Measurements from ENCODE around the gene CCDC40. TPM values are rescaled to one million over a fixed set of nuclear protein-coding genes. Genes with fewer than 3 reads are reported as not detected.

CCDC40 gene
- total and polyA plus RNA-seq, 2 of the 13 experiments (the other 11 are each of a cell fraction or from before 2014, with no cell fraction given), result 4.1 to 5.5 TPM

DNA sequence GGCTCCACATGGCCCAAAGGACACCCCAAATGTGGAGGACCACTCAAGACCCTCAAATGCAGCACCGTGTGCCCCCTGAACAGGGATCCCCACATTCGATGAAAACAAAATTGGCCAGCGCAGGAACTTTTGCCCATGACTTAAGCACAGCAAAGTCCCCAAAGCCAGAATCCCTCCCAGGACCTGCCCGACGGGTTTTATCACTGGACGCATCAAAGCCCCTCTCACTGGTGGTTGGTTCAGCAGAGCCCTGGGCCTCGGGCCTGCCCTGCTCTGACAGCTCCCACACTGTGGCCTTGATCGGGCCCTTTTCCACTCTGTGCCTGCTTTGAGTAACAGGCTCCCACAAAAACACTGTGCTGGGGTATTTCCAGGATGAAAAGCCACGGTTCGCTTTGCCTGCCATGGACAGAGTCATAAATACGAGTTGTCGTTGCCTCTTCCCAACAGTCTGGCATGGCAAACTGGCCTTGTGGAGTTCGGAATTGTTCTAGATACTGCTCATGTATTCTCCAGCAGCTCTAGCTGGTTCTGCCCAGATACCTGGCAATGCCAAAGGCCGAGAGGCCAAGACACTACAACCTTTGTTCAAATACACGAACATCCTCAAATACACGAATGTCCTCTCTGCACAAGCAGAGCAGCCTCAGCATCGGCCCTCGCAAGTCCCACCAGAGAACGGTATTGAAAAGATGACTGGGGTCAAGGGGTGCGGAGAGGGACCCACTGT, 47.2 kb upstream of the CCDC40 start (continued):
- TF ChIP-seq, protein P1, sequence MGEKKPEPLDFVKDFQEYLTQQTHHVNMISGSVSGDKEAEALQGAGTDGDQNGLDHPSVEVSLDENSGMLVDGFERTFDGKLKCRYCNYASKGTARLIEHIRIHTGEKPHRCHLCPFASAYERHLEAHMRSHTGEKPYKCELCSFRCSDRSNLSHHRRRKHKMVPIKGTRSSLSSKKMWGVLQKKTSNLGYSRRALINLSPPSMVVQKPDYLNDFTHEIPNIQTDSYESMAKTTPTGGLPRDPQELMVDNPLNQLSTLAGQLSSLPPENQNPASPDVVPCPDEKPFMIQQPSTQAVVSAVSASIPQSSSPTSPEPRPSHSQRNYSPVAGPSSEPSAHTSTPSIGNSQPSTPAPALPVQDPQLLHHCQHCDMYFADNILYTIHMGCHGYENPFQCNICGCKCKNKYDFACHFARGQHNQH (CRISPR knock-in tag; IDR thresholded peaks at IDR 0.05), result no peak
- TF ChIP-seq, protein P2, sequence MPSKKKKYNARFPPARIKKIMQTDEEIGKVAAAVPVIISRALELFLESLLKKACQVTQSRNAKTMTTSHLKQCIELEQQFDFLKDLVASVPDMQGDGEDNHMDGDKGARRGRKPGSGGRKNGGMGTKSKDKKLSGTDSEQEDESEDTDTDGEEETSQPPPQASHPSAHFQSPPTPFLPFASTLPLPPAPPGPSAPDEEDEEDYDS (CRISPR knock-in tag; IDR thresholded peaks at IDR 0.05), result no peak
- TF ChIP-seq BRD4 (CRISPR knock-in tag; IDR thresholded peaks at IDR 0.05) (no peak), HNRNPL (IDR thresholded peaks at IDR 0.05; ENCODE audit: low read depth, low read length) (0 out of 2 replicates have a peak, but pooled peaks have one; percentile 56), PAX8 (CRISPR knock-in tag; IDR thresholded peaks at IDR 0.05; ENCODE audit: borderline replicate concordance) (peak; percentile 28; the same call in 1 of the 2 replicates), ETV6 (CRISPR knock-in tag; conservative IDR thresholded peaks at IDR 0.05) (0 out of 2 replicates have a peak, but pooled peaks have one; percentile 12), ZNF678 (CRISPR knock-in tag; IDR thresholded peaks at IDR 0.05) (0 out of 2 replicates have a peak, but pooled peaks have one; percentile 48), TBP (CRISPR knock-in tag; IDR thresholded peaks at IDR 0.05) (no peak), ZNF672 (CRISPR knock-in tag; IDR thresholded peaks at IDR 0.05) (no peak), ZFX (CRISPR knock-in tag; IDR thresholded peaks at IDR 0.05; ENCODE audit: low read depth) (peak; percentile 69)
- TF ChIP-seq, protein P3, sequence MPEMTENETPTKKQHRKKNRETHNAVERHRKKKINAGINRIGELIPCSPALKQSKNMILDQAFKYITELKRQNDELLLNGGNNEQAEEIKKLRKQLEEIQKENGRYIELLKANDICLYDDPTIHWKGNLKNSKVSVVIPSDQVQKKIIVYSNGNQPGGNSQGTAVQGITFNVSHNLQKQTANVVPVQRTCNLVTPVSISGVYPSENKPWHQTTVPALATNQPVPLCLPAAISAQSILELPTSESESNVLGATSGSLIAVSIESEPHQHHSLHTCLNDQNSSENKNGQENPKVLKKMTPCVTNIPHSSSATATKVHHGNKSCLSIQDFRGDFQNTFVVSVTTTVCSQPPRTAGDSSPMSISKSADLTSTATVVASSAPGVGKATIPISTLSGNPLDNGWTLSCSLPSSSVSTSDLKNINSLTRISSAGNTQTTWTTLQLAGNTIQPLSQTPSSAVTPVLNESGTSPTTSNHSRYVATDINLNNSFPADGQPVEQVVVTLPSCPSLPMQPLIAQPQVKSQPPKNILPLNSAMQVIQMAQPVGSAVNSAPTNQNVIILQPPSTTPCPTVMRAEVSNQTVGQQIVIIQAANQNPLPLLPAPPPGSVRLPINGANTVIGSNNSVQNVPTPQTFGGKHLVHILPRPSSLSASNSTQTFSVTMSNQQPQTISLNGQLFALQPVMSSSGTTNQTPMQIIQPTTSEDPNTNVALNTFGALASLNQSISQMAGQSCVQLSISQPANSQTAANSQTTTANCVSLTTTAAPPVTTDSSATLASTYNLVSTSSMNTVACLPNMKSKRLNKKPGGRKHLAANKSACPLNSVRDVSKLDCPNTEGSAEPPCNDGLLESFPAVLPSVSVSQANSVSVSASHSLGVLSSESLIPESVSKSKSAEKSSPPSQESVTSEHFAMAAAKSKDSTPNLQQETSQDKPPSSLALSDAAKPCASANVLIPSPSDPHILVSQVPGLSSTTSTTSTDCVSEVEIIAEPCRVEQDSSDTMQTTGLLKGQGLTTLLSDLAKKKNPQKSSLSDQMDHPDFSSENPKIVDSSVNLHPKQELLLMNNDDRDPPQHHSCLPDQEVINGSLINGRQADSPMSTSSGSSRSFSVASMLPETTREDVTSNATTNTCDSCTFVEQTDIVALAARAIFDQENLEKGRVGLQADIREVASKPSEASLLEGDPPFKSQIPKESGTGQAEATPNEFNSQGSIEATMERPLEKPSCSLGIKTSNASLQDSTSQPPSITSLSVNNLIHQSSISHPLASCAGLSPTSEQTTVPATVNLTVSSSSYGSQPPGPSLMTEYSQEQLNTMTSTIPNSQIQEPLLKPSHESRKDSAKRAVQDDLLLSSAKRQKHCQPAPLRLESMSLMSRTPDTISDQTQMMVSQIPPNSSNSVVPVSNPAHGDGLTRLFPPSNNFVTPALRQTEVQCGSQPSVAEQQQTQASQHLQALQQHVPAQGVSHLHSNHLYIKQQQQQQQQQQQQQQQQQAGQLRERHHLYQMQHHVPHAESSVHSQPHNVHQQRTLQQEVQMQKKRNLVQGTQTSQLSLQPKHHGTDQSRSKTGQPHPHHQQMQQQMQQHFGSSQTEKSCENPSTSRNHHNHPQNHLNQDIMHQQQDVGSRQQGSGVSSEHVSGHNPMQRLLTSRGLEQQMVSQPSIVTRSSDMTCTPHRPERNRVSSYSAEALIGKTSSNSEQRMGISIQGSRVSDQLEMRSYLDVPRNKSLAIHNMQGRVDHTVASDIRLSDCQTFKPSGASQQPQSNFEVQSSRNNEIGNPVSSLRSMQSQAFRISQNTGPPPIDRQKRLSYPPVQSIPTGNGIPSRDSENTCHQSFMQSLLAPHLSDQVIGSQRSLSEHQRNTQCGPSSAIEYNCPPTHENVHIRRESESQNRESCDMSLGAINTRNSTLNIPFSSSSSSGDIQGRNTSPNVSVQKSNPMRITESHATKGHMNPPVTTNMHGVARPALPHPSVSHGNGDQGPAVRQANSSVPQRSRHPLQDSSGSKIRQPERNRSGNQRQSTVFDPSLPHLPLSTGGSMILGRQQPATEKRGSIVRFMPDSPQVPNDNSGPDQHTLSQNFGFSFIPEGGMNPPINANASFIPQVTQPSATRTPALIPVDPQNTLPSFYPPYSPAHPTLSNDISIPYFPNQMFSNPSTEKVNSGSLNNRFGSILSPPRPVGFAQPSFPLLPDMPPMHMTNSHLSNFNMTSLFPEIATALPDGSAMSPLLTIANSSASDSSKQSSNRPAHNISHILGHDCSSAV (CRISPR knock-in tag; IDR thresholded peaks at IDR 0.05; ENCODE audit: borderline replicate concordance), result no peak
- TF ChIP-seq, protein P4, sequence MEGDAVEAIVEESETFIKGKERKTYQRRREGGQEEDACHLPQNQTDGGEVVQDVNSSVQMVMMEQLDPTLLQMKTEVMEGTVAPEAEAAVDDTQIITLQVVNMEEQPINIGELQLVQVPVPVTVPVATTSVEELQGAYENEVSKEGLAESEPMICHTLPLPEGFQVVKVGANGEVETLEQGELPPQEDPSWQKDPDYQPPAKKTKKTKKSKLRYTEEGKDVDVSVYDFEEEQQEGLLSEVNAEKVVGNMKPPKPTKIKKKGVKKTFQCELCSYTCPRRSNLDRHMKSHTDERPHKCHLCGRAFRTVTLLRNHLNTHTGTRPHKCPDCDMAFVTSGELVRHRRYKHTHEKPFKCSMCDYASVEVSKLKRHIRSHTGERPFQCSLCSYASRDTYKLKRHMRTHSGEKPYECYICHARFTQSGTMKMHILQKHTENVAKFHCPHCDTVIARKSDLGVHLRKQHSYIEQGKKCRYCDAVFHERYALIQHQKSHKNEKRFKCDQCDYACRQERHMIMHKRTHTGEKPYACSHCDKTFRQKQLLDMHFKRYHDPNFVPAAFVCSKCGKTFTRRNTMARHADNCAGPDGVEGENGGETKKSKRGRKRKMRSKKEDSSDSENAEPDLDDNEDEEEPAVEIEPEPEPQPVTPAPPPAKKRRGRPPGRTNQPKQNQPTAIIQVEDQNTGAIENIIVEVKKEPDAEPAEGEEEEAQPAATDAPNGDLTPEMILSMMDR (CRISPR knock-in tag; IDR thresholded peaks at IDR 0.05), result no peak
- TF ChIP-seq, protein P5, sequence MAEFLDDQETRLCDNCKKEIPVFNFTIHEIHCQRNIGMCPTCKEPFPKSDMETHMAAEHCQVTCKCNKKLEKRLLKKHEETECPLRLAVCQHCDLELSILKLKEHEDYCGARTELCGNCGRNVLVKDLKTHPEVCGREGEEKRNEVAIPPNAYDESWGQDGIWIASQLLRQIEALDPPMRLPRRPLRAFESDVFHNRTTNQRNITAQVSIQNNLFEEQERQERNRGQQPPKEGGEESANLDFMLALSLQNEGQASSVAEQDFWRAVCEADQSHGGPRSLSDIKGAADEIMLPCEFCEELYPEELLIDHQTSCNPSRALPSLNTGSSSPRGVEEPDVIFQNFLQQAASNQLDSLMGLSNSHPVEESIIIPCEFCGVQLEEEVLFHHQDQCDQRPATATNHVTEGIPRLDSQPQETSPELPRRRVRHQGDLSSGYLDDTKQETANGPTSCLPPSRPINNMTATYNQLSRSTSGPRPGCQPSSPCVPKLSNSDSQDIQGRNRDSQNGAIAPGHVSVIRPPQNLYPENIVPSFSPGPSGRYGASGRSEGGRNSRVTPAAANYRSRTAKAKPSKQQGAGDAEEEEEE (CRISPR knock-in tag; IDR thresholded peaks at IDR 0.05; ENCODE audit: borderline replicate concordance), result 0 out of 2 replicates have a peak, but pooled peaks have one; percentile 67
